Measurements from ENCODE around the gene DUSP28. TPM values are rescaled to one million over a fixed set of nuclear protein-coding genes. Genes with fewer than 3 reads are reported as not detected.
"Not testable (repeated sequence)": the region's sequence is repeated elsewhere in the genome, so short reads cannot be mapped to it uniquely, and the experiment has no call there.

Gene DUSP28, protein sequence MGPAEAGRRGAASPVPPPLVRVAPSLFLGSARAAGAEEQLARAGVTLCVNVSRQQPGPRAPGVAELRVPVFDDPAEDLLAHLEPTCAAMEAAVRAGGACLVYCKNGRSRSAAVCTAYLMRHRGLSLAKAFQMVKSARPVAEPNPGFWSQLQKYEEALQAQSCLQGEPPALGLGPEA
- 3.6 and 4.1 TPM in 2 replicates for total RNA-seq (2014; rRNA removed; shearing (Covaris generic))

GRCh38 chr2:240560084-240560479 is at the start of gene DUSP28:
Gene DUSP28 (plus strand): TSS chr2:240560357. CDS start chr2:240560685, 328 bp downstream.
- DNase-seq (ENCODE audit: low read depth), result peak; percentile 77

DNA sequence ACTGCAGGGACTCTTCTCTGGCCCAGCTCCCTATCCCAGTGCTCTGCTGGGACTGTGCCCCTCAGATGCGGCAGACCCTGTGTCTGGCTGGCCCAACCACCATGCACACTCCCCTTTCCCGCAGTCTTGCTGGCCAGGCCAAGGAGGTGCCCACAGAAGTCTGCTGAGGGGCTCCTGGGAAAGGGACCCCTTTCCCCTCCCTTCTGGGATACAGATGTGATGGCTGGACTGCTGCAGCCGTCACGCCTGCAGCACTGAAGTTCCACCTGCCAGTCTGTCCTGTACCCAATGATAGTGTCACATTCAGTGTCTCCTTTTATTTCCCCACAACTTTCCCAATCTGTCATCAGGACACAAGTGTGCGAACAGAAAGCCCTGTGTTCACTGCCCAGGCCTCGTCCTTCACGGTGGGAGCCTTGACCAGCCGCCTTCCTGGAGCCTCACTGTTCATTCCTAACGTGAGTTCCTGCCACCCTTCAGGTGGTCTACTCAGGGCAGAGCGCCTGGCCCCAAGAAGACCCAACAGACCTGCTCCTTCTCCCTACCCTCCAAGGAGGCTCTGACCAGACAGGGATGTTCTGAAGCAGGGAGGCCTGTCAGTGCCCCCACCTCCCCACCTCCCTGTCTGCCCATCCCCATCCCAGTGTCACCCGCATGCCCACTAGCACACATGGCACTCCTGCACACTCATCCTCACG is 49.5 kb upstream of the DUSP28 start:
- DNase-seq (ENCODE audit: low read depth), result no peak

- DNase-seq (ENCODE audit: low read depth), result no peak
Measured at GRCh38 chr2:240511351-240512108, 48.6 kb upstream of the DUSP28 start.

- DNase-seq (ENCODE audit: low read depth), result no peak
Measured at GRCh38 chr2:240512109-240512485, 48.1 kb upstream of the DUSP28 start.

- no peak for DNase-seq (ENCODE audit: low read depth)
Measured at GRCh38 chr2:240512666-240513535, 47.3 kb upstream of the DUSP28 start.

DNA sequence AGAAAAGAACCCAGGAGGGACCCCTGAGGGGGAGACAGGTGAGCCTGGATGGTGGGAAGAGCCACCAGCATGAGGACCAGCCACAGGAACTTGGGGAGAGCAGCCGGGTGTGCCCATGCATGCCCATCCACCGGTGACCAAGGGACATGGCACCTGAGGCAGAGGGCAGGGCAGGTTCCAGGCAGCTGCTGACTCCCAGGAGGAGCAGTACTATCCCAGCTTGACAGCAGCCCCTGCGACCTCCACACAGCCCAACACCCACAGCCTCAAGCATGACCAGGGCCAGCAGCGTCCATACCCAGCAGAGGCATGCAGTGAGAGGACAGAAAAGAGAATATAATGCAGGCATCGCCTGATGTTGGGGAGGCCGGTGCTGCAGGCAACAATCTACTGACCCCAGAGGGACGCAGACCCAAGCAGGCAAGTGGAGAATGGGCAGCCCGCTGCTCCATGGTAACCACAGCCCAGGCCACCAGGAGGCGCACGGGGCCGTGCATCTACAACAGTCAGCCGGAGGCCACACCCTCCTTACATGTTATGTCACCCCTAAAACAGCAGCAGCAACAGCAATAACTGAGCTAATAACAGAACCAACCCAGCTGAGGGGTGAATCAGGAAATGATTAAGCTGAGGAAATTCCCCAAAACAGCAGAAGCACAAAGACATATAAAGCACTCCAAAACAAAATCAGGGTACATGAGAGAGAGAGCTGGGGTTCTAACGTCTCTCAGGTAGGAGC is 46.4 kb upstream of the DUSP28 start:
- DNase-seq (ENCODE audit: low read depth), result peak; percentile 1

GRCh38 chr2:240514631-240515030 is 45.5 kb upstream of the DUSP28 start:
- no peak for DNase-seq (ENCODE audit: low read depth)

- no peak for DNase-seq (ENCODE audit: low read depth)
Measured at GRCh38 chr2:240517342-240517741, 42.8 kb upstream of the DUSP28 start.

- no peak for DNase-seq (ENCODE audit: low read depth)
Measured at GRCh38 chr2:240518981-240519380, 41.2 kb upstream of the DUSP28 start.

- DNase-seq (ENCODE audit: low read depth), result no peak
Measured at GRCh38 chr2:240519396-240520129, 40.6 kb upstream of the DUSP28 start.

DNA sequence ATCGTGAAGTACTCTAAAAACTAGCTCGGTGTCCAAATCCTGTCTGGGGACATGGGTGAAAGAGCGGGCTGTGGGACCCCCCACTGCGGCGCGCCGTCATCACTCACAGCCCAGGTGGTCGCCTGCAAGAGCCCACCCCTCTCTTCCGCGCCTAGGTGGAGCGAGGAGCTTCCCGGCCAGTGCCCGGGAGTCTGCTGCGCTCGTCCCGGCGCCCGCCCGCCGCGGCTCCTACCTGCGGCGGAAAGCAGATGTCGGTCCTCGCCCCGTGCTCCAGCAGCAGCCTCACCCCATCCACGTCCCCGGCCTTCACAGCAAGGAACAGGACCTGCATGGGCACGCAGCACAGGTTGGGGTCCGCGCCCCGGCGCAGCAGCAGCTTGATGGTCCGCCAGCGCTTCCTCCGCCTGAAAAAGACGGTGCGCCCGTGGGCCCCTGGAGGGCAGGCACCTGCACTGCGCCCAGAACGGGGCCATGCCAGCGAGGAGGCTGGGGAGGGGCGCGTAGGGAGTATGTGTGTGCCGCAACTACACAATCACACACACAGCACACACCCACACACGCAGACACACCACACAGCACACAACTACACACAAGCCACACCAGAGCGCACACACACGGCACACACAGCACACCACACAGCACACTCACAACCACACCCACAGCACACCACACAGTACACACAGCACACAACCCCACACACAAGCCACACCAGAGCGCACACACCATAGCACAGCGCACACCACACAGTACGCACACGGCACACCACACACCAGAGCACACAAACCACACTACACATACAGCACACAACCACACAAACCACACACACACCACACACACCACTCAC is 39.8 kb upstream of the DUSP28 start:
- DNase-seq (ENCODE audit: low read depth), result no peak

- DNase-seq (ENCODE audit: low read depth), result no peak
Measured at GRCh38 chr2:240520974-240521350, 39.2 kb upstream of the DUSP28 start.

GRCh38 chr2:240521885-240522284 is 38.3 kb upstream of the DUSP28 start:
- DNase-seq (ENCODE audit: low read depth), result not testable (repeated sequence)

GRCh38 chr2:240522406-240522805 is 37.8 kb upstream of the DUSP28 start:
- DNase-seq (ENCODE audit: low read depth), result no peak

- DNase-seq (ENCODE audit: low read depth), result no peak
Measured at GRCh38 chr2:240523451-240524281, 36.5 kb upstream of the DUSP28 start.

GRCh38 chr2:240524963-240525718 is 35.0 kb upstream of the DUSP28 start:
- no peak for DNase-seq (ENCODE audit: low read depth)

DNA sequence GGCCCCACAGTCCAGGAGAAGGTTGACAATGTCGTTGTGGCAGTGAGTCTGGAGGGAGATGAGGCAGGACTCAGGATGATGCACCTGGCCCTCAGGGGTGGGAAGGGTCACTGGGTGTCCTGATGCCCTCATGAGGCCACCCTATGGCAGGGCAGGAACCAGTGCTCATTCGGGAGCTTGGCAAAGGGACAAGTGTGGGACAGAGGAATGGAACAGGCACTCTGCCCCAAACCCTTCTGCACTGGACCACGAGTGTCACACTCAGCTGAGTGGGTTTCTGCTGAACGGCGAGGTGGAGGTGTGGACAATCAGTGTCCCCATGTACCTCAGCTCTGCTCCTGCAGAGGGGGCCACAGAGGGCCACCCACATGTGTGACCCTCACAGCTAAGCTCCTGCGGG is 34.4 kb upstream of the DUSP28 start:
- DNase-seq (ENCODE audit: low read depth), result no peak

DNA sequence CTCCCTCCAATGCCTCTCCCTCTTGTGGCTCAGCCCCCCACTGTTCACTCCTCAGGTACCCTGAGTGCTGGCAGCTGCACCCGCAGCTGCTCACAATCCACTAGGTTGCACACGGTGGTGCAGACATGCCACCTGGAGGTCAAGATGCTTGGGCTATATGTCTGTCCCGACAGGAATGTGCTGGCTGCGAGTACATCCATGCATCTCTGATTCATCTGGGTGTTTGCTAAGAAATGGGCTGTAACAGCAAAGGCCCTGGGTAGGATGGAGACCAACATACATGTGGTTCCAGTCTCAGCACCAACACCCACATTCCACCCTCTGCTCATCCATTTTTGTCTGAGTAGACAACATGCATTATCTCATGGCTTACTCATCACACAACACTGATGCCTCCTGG is 33.6 kb upstream of the DUSP28 start:
- DNase-seq (ENCODE audit: low read depth), result no peak
